GM23338 (cell line): ENCODE data around the gene CCDC85B. TPM values are rescaled to one million over a fixed set of nuclear protein-coding genes. Genes with fewer than 3 reads are reported as not detected.
A peak's percentile ranks its signal among the peaks of the same experiment; 100 is the strongest.

Source experiments
- ATAC-seq: fragments of 200-7000 bp; cut with Tn5 transposase; 3 replicates; pipeline ENCODE4 v1.9.1; 2020
- DNase-seq: peaks from one replicate; pipeline ENCODE4 v3.0.0-alpha.2; 2015; ENCODE audit warnings: low spot score
- H2AFZ ChIP-seq: fragments of 200-600 bp; sonication (generic); 2 replicates; pipeline ENCODE4 v1.8.0; 2016; ENCODE audit warnings: antibody characterized with exemption, mild to moderate bottlenecking, moderate library complexity
- H3F3A ChIP-seq: fragments of 200-600 bp; sonication (generic); replicated peaks from 2 replicates; pipeline ENCODE4 v1.8.0; 2017; ENCODE audit warnings: antibody characterized with exemption, mixed run types, low read depth
- H3K27ac ChIP-seq: fragments of 200-600 bp; sonication (generic); 2 replicates; pipeline ENCODE4 v1.6.1; 2016; ENCODE audit warnings: low read depth
- H3K27me3 ChIP-seq: fragments of 200-600 bp; sonication (generic); 2 replicates; pipeline ENCODE4 v1.8.0; 2016; ENCODE audit warnings: mild to moderate bottlenecking, mixed run types, moderate library complexity; ENCODE audit not compliant: insufficient read depth
- H3K36me3 ChIP-seq: fragments of 200-600 bp; sonication (generic); 2 replicates; pipeline ENCODE4 v1.8.0; 2016; ENCODE audit warnings: mild to moderate bottlenecking; ENCODE audit not compliant: insufficient read depth
- H3K4me1 ChIP-seq: fragments of 200-600 bp; sonication (generic); 2 replicates; pipeline ENCODE4 v1.8.0; 2016; ENCODE audit warnings: mild to moderate bottlenecking, moderate library complexity; ENCODE audit not compliant: insufficient read depth
- H3K4me2 ChIP-seq: fragments of 200-600 bp; sonication (generic); 2 replicates; pipeline ENCODE4 v1.7.1; 2017; ENCODE audit warnings: mixed run types
- H3K4me3 ChIP-seq: fragments of 200-600 bp; sonication (generic); 2 replicates; pipeline ENCODE4 v1.6.1; 2016; ENCODE audit warnings: mixed run types
- H3K79me2 ChIP-seq: fragments of 200-600 bp; sonication (generic); replicated peaks from 2 replicates; pipeline ENCODE4 v1.8.0; 2017; ENCODE audit warnings: mild to moderate bottlenecking; ENCODE audit not compliant: insufficient read depth
- H3K9me2 ChIP-seq: fragments of 200-600 bp; sonication (generic); 2 replicates; pipeline ENCODE4 v1.8.0; 2017; ENCODE audit not compliant: insufficient read depth
- H4K20me1 ChIP-seq: fragments of 200-600 bp; sonication (generic); replicated peaks from 2 replicates; pipeline ENCODE4 v1.8.0; 2017; ENCODE audit warnings: mild to moderate bottlenecking; ENCODE audit not compliant: insufficient read depth
- H3K27ac Mint-ChIP-seq: 2 replicates; pipeline ENCODE4 v1.8.0; 2020; ENCODE audit warnings: inconsistent platforms, mild to moderate bottlenecking, moderate library complexity, mixed read lengths
- H3K27me3 Mint-ChIP-seq: 3 replicates; pipeline ENCODE4 v1.8.0; 2022; ENCODE audit warnings: low read depth, mild to moderate bottlenecking, moderate library complexity, mixed read lengths, inconsistent platforms; ENCODE audit not compliant: insufficient read depth, poor library complexity
- H3K36me3 Mint-ChIP-seq: 3 replicates; pipeline ENCODE4 v1.8.0; 2021; ENCODE audit warnings: low read depth, mild to moderate bottlenecking, inconsistent platforms, moderate library complexity, mixed read lengths
- H3K4me1 Mint-ChIP-seq: 3 replicates; pipeline ENCODE4 v1.8.0; 2020; ENCODE audit warnings: mild to moderate bottlenecking, inconsistent platforms, mixed read lengths
- H3K4me3 Mint-ChIP-seq: 3 replicates; pipeline ENCODE4 v1.8.0; 2021; ENCODE audit warnings: moderate library complexity, mild to moderate bottlenecking, inconsistent platforms, mixed read lengths
- H3K9me3 Mint-ChIP-seq: 3 replicates; pipeline ENCODE4 v1.8.0; 2020; ENCODE audit warnings: moderate library complexity, mild to moderate bottlenecking, inconsistent platforms, mixed read lengths
- CREB1 ChIP-seq: fragments of 250-450 bp; sonication (Bioruptor Pico); IDR thresholded peaks from 2 replicates; pipeline ENCODE4 v1.5.0; 2020; ENCODE audit warnings: low read depth, mild to moderate bottlenecking, moderate library complexity
- CTCF ChIP-seq, 2 experiments: fragments of 200-600 bp in 1 of 2; sonication (generic) in 1 of 2; conservative IDR thresholded peaks; 2 replicates each; pipeline versions ENCODE4 v1.5.1 to v1.6.1; 2016 to 2017; ENCODE audit warnings: antibody characterized with exemption in 2 of 2, low read depth in 2 of 2, mild to moderate bottlenecking in 2 of 2, moderate library complexity in 1 of 2
- ETS1 ChIP-seq: IDR thresholded peaks from 2 replicates; pipeline ENCODE4 v1.6.1; 2016; ENCODE audit warnings: antibody characterized with exemption
- JUNB ChIP-seq: IDR thresholded peaks from one replicate; pipeline ENCODE4 v1.6.1; 2016; ENCODE audit warnings: antibody characterized with exemption; ENCODE audit not compliant: unreplicated experiment
- POLR2AphosphoS5 ChIP-seq: IDR thresholded peaks from 2 replicates; pipeline ENCODE4 v1.6.1; 2016; ENCODE audit warnings: antibody characterized with exemption, low read depth
- REST ChIP-seq: IDR thresholded peaks from one replicate; pipeline ENCODE4 v1.6.1; 2018; ENCODE audit warnings: antibody characterized with exemption; ENCODE audit not compliant: unreplicated experiment
- STAT1 ChIP-seq: IDR thresholded peaks from one replicate; pipeline ENCODE4 v1.6.1; 2016; ENCODE audit warnings: antibody characterized with exemption; ENCODE audit not compliant: unreplicated experiment
- ZNF114 ChIP-seq: fragments of 250-450 bp; sonication (Bioruptor Pico); IDR thresholded peaks from 2 replicates; pipeline ENCODE4 v1.5.0; 2020; ENCODE audit warnings: mild to moderate bottlenecking, moderate library complexity
- polyA plus RNA-seq: library from polyadenylated mRNA; unstranded; fragments of >200 nt; fragmentation: Nextera tagmentation; extraction: Ambion mirVana; gene quantifications from 2 replicates; pipeline ENCODE4 v1.2.1, GENCODE V29; 2016
- total RNA-seq: library from RNA; depleted of rRNA; stranded (reverse); fragments of >200 nt; shearing (Covaris generic); gene quantifications from 2 replicates; pipeline ENCODE4 v1.2.3, GENCODE V29; 2014

CCDC85B gene
- total and polyA plus RNA-seq, 2 experiments from 2014 or later = 54.5 to 66.3 TPM

- Histone ChIP-seq H3F3A (0 out of 2 replicates have a peak, but pooled peaks cover 6% of the 10 kb centered on the region), H3K79me2 (peaks cover 7% of the 10 kb centered on the region), H4K20me1 (no peaks in the 10 kb centered on the region), H3K27ac (no peak within 1 kb of the TSS), H3K9me2 (no peaks in the 10 kb centered on the region), H3K36me3 (no peaks in the 10 kb centered on the region; the same call in 1 of the 2 replicates), H3K4me3 (peak within 1 kb of the TSS; percentile 98), H2AFZ (peak within 1 kb of the TSS; percentile 78), H3K4me1 (peaks cover 5% of the 10 kb centered on the region; the same call in 1 of the 2 replicates), H3K27me3 (no peaks in the 10 kb centered on the region), H3K4me2 (peak within 1 kb of the TSS; percentile 95)
- H3K27me3 Mint-ChIP-seq = peaks cover 20% of the 10 kb centered on the region
- H3K4me3 Mint-ChIP-seq = peak within 1 kb of the TSS; percentile 87
- TF ChIP-seq POLR2AphosphoS5 = peak; percentile 41; the same call in 1 of the 2 replicates
- TF ChIP-seq ZNF114 (CRISPR knock-in tag) = no peak
- H3K9me3 Mint-ChIP-seq = no peaks in the 10 kb centered on the region
- DNase-seq (peak; percentile 56), ATAC-seq (peak; percentile 25)
- peaks cover 6% of the 10 kb centered on the region for H3K4me1 Mint-ChIP-seq
- peaks cover 20% of the 10 kb centered on the region for H3K36me3 Mint-ChIP-seq
- peak within 1 kb of the TSS; percentile 83 for H3K27ac Mint-ChIP-seq
These were observed 28.0 kb downstream of the CCDC85B start, which contains the start of gene C11orf68 for GRCh38 chr11:65918211-65919140. TSS of gene C11orf68 (minus strand) at chr11:65919062. CDS start at chr11:65919031, 31 bp downstream.

GRCh38 chr11:65919141-65919572 is 28.7 kb downstream of the CCDC85B start, which contains the start of gene DRAP1:
TSS of gene DRAP1 (plus strand) at chr11:65919426. CDS start at chr11:65919502, 76 bp downstream.
- H3F3A ChIP-seq = 0 out of 2 replicates have a peak, but pooled peaks cover 6% of the 10 kb centered on the region
- peaks cover 7% of the 10 kb centered on the region for H3K79me2 ChIP-seq
- H3K27me3 ChIP-seq = no peaks in the 10 kb centered on the region
- peak within 1 kb of the TSS; percentile 98 for H3K4me3 ChIP-seq
- peak within 1 kb of the TSS; percentile 95 for H3K4me2 ChIP-seq
- H4K20me1 ChIP-seq = no peaks in the 10 kb centered on the region
- peak within 1 kb of the TSS; percentile 78 for H2AFZ ChIP-seq
- DNase-seq (peak; percentile 99), ATAC-seq (peak; percentile 90)
- H3K27ac Mint-ChIP-seq = peak within 1 kb of the TSS; percentile 83
- H3K4me3 Mint-ChIP-seq = peak within 1 kb of the TSS; percentile 87
- no peaks in the 10 kb centered on the region; the same call in 1 of the 2 replicates for H3K36me3 ChIP-seq
- TF ChIP-seq REST (no peak), CREB1 (CRISPR knock-in tag) (peak; percentile 86), JUNB (no peak), CTCF (conservative IDR thresholded peaks at IDR 0.05; ENCODE audit: low read depth in 2 of 2) (no peak), ETS1 (peak; percentile 30; the same call in 1 of the 2 replicates), ZNF114 (CRISPR knock-in tag) (no peak), POLR2AphosphoS5 (no peak; the same call in 1 of the 2 replicates), STAT1 (no peak)
- peaks cover 20% of the 10 kb centered on the region for H3K27me3 Mint-ChIP-seq
- H3K4me1 ChIP-seq = peaks cover 5% of the 10 kb centered on the region; the same call in 1 of the 2 replicates
- H3K9me2 ChIP-seq = no peaks in the 10 kb centered on the region
- H3K9me3 Mint-ChIP-seq = no peaks in the 10 kb centered on the region
- H3K4me1 Mint-ChIP-seq = peaks cover 6% of the 10 kb centered on the region
- peaks cover 21% of the 10 kb centered on the region for H3K36me3 Mint-ChIP-seq
- no peak within 1 kb of the TSS for H3K27ac ChIP-seq
